ENCODE data around the gene PRKCA. TPM values are rescaled to one million over a fixed set of nuclear protein-coding genes. Genes with fewer than 3 reads are reported as not detected.

PRKCA gene
- total RNA-seq, 1 experiment from 2014 or later: 22.6 TPM

DNA sequence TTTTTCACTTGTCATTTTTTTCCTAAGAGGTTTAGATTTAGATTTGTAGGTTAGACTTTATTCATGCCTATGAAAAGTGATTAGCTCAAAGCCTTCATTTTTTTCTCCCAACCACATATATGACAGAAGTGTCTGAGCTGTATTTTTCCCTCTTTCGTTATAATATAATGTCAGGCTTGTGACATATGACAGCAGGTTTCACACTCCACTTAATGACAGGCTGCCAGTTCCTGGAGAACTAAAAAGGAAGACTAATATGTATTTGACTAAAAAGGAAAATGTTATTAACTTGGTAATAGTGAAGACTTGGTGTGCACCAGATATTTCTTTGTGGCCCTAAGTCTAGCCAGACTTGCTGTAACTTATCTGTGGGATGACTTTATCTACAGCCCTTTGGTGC is 331.8 kb downstream of the PRKCA start:
- POLR2A ChIA-PET (ENCODE audit: unreplicated experiment): no interaction called here

DNA sequence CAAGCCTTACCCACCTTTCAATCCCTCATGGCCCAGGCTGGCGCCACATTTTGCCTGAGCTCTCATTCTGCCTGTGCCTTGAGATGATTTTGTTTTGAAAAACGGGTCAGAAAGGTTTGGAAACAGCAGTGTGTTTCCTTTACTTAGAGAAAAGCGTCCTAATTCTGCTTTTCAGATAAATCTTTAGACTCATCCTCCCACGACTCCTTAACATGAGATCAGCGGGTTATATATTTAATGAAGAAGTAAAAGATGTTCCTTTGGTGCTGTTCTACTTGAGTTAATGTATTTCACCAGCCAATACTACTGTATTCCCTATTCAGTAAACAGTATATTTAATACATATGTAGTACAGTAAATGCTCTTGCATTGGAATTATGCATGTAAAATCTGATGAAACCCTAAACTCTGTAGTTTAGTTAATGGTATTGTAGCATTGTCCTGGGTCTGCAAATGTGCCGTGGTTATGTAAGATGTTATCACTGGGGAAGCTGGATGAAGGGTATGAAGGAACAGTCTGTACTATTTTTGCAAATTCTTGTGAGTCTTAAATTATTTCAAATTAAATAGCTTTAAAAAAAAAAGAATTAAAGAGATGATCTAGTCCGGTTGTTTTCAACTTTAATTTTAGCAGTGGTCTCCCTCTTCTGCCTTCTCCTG is 333.1 kb downstream of the PRKCA start:
- no TSS peak for BruUV-seq (replicated peaks)
- DNase-seq: no peak

More for the DNA sequence above, 331.8 kb downstream of the PRKCA start:
- BruUV-seq (replicated peaks): no TSS peak
- H3K9me2 ChIP-seq (replicated peaks; ENCODE audit: low read length): no peaks in the 10 kb centered on the region
- H3K79me2 ChIP-seq (ENCODE audit: low read length): no peaks in the 10 kb centered on the region
- H3K4me2 ChIP-seq (ENCODE audit: low read length): no peak overlapping the region
- H2AFZ ChIP-seq (ENCODE audit: low read length): no peak overlapping the region
- no peaks in the 10 kb centered on the region for H3F3A ChIP-seq (ENCODE audit: low read length, unreplicated experiment)
- CTCF ChIA-PET: no interaction called here
- DNase-seq (no peak), ATAC-seq (no peak)
- H3K9me3 ChIP-seq (ENCODE audit: low read length): no peaks in the 10 kb centered on the region
- peaks cover 3% of the 10 kb centered on the region; the same call in 1 of the 2 replicates for H3K4me1 ChIP-seq (ENCODE audit: insufficient read depth, low read length)
- H4K20me1 ChIP-seq (ENCODE audit: low read length): no peaks in the 10 kb centered on the region
- H3K9ac ChIP-seq (ENCODE audit: low read length): no peak overlapping the region
- no peaks in the 10 kb centered on the region for H3K27me3 ChIP-seq (ENCODE audit: low read length)
- TF ChIP-seq EZH2 (IDR thresholded peaks at IDR 0.05; ENCODE audit: low read length, unreplicated experiment): no peak
- intact Hi-C loops (cut with micrococcal nuclease): no loop called here
- peaks cover 2% of the 10 kb centered on the region; the same call in 1 of the 2 replicates for H3K36me3 ChIP-seq (ENCODE audit: low read depth, low read length)
- no peak overlapping the region for H3K27ac ChIP-seq (ENCODE audit: low read length)
- H3K4me3 ChIP-seq (ENCODE audit: low read length): no peak overlapping the region

DNA sequence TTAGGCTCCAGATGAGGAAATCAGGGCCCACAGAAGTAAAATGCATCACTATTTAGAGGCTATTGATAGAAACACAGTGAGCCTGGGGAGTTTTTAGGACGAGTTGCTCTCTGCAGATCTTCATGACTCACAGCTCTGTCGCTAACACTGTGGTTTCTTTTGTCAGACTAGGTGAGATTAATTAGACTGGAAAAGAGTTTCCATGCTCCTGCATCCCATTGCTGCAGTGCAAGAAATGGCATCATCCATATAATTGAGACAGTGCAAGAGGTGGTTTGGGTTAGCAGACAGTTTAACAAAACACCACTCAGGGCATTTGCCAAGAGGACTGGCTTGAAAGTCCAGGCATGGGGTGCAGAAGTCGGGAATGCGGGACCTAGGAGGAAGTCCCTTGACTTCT is 333.7 kb downstream of the PRKCA start:
- peaks cover 3% of the 10 kb centered on the region; the same call in 1 of the 2 replicates for H3K4me1 ChIP-seq (ENCODE audit: insufficient read depth, low read length)
- H4K20me1 ChIP-seq (ENCODE audit: low read length): no peaks in the 10 kb centered on the region
- ChIA-PET CTCF (no interaction called here), POLR2A (ENCODE audit: unreplicated experiment) (no interaction called here)
- H3K27ac ChIP-seq (ENCODE audit: low read length): no peak overlapping the region
- no peak overlapping the region for H3K9ac ChIP-seq (ENCODE audit: low read length)
- H3K79me2 ChIP-seq (ENCODE audit: low read length): no peaks in the 10 kb centered on the region
- no peaks in the 10 kb centered on the region for H3F3A ChIP-seq (ENCODE audit: low read length, unreplicated experiment)
- DNase-seq (no peak), ATAC-seq (no peak; the same call in 1 of the 2 replicates)
- intact Hi-C loops (cut with micrococcal nuclease): no loop called here
- no peak overlapping the region for H3K4me2 ChIP-seq (ENCODE audit: low read length)
- H3K27me3 ChIP-seq (ENCODE audit: low read length): no peaks in the 10 kb centered on the region
- H2AFZ ChIP-seq (ENCODE audit: low read length): no peak overlapping the region
- no peak overlapping the region for H3K4me3 ChIP-seq (ENCODE audit: low read length)
- no peaks in the 10 kb centered on the region for H3K9me2 ChIP-seq (replicated peaks; ENCODE audit: low read length)
- no TSS peak for BruUV-seq (replicated peaks)
- H3K36me3 ChIP-seq (ENCODE audit: low read depth, low read length): peaks cover 2% of the 10 kb centered on the region; the same call in 1 of the 2 replicates
- no peaks in the 10 kb centered on the region for H3K9me3 ChIP-seq (ENCODE audit: low read length)
- TF ChIP-seq EZH2phosphoT487 (IDR thresholded peaks at IDR 0.05; ENCODE audit: borderline replicate concordance, low read length) (no peak), EZH2 (IDR thresholded peaks at IDR 0.05; ENCODE audit: low read length, unreplicated experiment) (no peak)
- TF ChIP-seq, protein P1, sequence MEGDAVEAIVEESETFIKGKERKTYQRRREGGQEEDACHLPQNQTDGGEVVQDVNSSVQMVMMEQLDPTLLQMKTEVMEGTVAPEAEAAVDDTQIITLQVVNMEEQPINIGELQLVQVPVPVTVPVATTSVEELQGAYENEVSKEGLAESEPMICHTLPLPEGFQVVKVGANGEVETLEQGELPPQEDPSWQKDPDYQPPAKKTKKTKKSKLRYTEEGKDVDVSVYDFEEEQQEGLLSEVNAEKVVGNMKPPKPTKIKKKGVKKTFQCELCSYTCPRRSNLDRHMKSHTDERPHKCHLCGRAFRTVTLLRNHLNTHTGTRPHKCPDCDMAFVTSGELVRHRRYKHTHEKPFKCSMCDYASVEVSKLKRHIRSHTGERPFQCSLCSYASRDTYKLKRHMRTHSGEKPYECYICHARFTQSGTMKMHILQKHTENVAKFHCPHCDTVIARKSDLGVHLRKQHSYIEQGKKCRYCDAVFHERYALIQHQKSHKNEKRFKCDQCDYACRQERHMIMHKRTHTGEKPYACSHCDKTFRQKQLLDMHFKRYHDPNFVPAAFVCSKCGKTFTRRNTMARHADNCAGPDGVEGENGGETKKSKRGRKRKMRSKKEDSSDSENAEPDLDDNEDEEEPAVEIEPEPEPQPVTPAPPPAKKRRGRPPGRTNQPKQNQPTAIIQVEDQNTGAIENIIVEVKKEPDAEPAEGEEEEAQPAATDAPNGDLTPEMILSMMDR (conservative IDR thresholded peaks at IDR 0.05; ENCODE audit: low read depth, low read length): no peak

More for the DNA sequence above, 333.1 kb downstream of the PRKCA start:
- Histone ChIP-seq H3K9ac (ENCODE audit: low read length) (no peak overlapping the region), H3F3A (ENCODE audit: low read length, unreplicated experiment) (no peaks in the 10 kb centered on the region), H2AFZ (ENCODE audit: low read length) (no peak overlapping the region), H3K4me1 (ENCODE audit: insufficient read depth, low read length) (peaks cover 3% of the 10 kb centered on the region; the same call in 1 of the 2 replicates), H3K9me3 (ENCODE audit: low read length) (no peaks in the 10 kb centered on the region), H3K27me3 (ENCODE audit: low read length) (no peaks in the 10 kb centered on the region), H3K27ac (ENCODE audit: low read length) (no peak overlapping the region), H3K9me2 (replicated peaks; ENCODE audit: low read length) (no peaks in the 10 kb centered on the region), H3K4me3 (ENCODE audit: low read length) (no peak overlapping the region), H3K79me2 (ENCODE audit: low read length) (no peaks in the 10 kb centered on the region), H4K20me1 (ENCODE audit: low read length) (no peaks in the 10 kb centered on the region), H3K36me3 (ENCODE audit: low read depth, low read length) (peaks cover 2% of the 10 kb centered on the region; the same call in 1 of the 2 replicates), H3K4me2 (ENCODE audit: low read length) (no peak overlapping the region)
- no peak for ATAC-seq
- no peak for TF ChIP-seq EZH2phosphoT487 (IDR thresholded peaks at IDR 0.05; ENCODE audit: borderline replicate concordance, low read length)
- ChIA-PET POLR2A (ENCODE audit: unreplicated experiment) (no interaction called here), CTCF (no interaction called here)
- intact Hi-C loops (cut with micrococcal nuclease): no loop called here
